HG03378 (cell line): ENCODE data around the gene C1QTNF12.
"Not testable (repeated sequence)": the region's sequence is repeated elsewhere in the genome, so short reads cannot be mapped to it uniquely, and the experiment has no call there.

Source experiments
- ATAC-seq: cut with Tn5 transposase; IDR thresholded peaks from one replicate; pipeline ENCODE4 v1.9.1; 2021; ENCODE audit warnings: mild to moderate bottlenecking, moderate library complexity; ENCODE audit not compliant: unreplicated experiment

Gene C1QTNF12

GRCh38 chr1:1200876-1201810 lies 45.4 kb downstream of the C1QTNF12 start:
- ATAC-seq, result no peak

- no peak for ATAC-seq
These were observed 46.3 kb downstream of the C1QTNF12 start for GRCh38 chr1:1199961-1200875.

- no peak for ATAC-seq
These were observed 47.2 kb downstream of the C1QTNF12 start for GRCh38 chr1:1199141-1199960.

- ATAC-seq, result no peak
These were observed 47.9 kb downstream of the C1QTNF12 start for GRCh38 chr1:1198423-1199140.

- no peak for ATAC-seq
These were observed 48.7 kb downstream of the C1QTNF12 start for GRCh38 chr1:1197551-1198422.

GRCh38 chr1:1197188-1197500 lies 49.4 kb downstream of the C1QTNF12 start:
- ATAC-seq, result no peak

- ATAC-seq, result no peak
These were observed 49.9 kb downstream of the C1QTNF12 start for GRCh38 chr1:1196431-1197187.

GRCh38 chr1:1195726-1196125 lies 50.8 kb downstream of the C1QTNF12 start:
- not testable (repeated sequence) for ATAC-seq

- no peak for ATAC-seq
These were observed 51.8 kb downstream of the C1QTNF12 start for GRCh38 chr1:1194723-1195122.
